Panc1 (cell line): ENCODE data around the gene HLA-DQA1.

Source experiments
- CTCF ChIP-seq: fragments of 450-650 bp; IDR thresholded peaks from 2 replicates; pipeline ENCODE4 v1.5.1; 2017; ENCODE audit warnings: mild to moderate bottlenecking
- POLR2AphosphoS5 ChIP-seq: IDR thresholded peaks from 2 replicates; pipeline ENCODE4 v1.6.1; 2012; ENCODE audit warnings: mild to moderate bottlenecking, low read depth, low read length, moderate library complexity

- peak; percentile 70 for TF ChIP-seq CTCF
- TF ChIP-seq POLR2AphosphoS5, result no peak
Measured at GRCh38 chr6:32692019-32692418, 54.8 kb downstream of the HLA-DQA1 start.
